H1 (cell line): ENCODE data around the gene SLC1A2. TPM values are rescaled to one million over a fixed set of nuclear protein-coding genes. Genes with fewer than 3 reads are reported as not detected.

ENCODE experiments used
- CTCF ChIA-PET: fragments of 300-600 bp; sonication (Branson Sonifier 250); formaldehyde crosslinking; loops from one replicate; lab custom pipeline; 2021; ENCODE audit not compliant: partially characterized antibody; lab: Charles Lee
- POLR2A ChIA-PET: fragments of 300-600 bp; sonication (Branson Sonifier 250); formaldehyde crosslinking; loops from one replicate; lab custom pipeline; 2021; ENCODE audit warnings: inconsistent platforms; ENCODE audit not compliant: partially characterized antibody; lab: Charles Lee
- DNase-seq, 2 experiments: peaks; one replicate each; pipeline versions ENCODE4 v3.0.0 to v3.0.0-alpha.2; 2010 to 2022; ENCODE audit warnings: low spot score in 2 of 2, low read depth in 1 of 2, mixed read lengths in 1 of 2
- FAIRE-seq: peaks from 2 replicates; lab custom pipeline; 2011; peaks lifted over from hg19 to GRCh38; lab: Jason Lieb, UNC
- H2AFZ ChIP-seq: 2 replicates; pipeline ENCODE4 v1.8.1; 2012; ENCODE audit warnings: low read length, inconsistent platforms
- H2AK5ac ChIP-seq: 2 replicates; pipeline ENCODE4 v1.6.1; 2013; ENCODE audit warnings: low read depth, low read length
- H2BK120ac ChIP-seq: replicated peaks from 2 replicates; pipeline ENCODE3; 2013; ENCODE audit warnings: low read depth, low read length, inconsistent platforms
- H2BK12ac ChIP-seq: 2 replicates; pipeline ENCODE4 v1.6.1; 2013; ENCODE audit warnings: low read depth, low read length
- H2BK15ac ChIP-seq: 2 replicates; pipeline ENCODE4 v1.6.1; 2013; ENCODE audit warnings: low read length
- H2BK20ac ChIP-seq: 2 replicates; pipeline ENCODE4 v1.6.1; 2013; ENCODE audit warnings: low read length
- H2BK5ac ChIP-seq: 2 replicates; pipeline ENCODE4 v1.6.1; 2013; ENCODE audit warnings: low read depth, low read length
- H3K14ac ChIP-seq: 2 replicates; pipeline ENCODE4 v1.6.1; 2013; ENCODE audit warnings: inconsistent platforms; ENCODE audit not compliant: insufficient read length
- H3K18ac ChIP-seq: 2 replicates; pipeline ENCODE4 v1.6.1; 2013; ENCODE audit warnings: low read length; ENCODE audit errors: extremely low read depth
- H3K23ac ChIP-seq: 2 replicates; pipeline ENCODE4 v1.6.1; 2013; ENCODE audit warnings: inconsistent platforms; ENCODE audit not compliant: insufficient read length
- H3K23me2 ChIP-seq: 2 replicates; pipeline ENCODE4 v1.6.1; 2013; ENCODE audit warnings: low read depth, low read length
- H3K27ac ChIP-seq: 2 replicates; pipeline ENCODE4 v1.6.1; 2011; ENCODE audit warnings: low read depth, low read length, inconsistent platforms
- H3K27me3 ChIP-seq, 4 experiments: replicated peaks in 1 of 4; 1 replicate in 1 of 4; 2 replicates in 3 of 4; pipeline versions ENCODE4 v1.6.1 to v1.8.1; 2011 to 2013; ENCODE audit warnings: low read length in 3 of 4, mild to moderate bottlenecking in 3 of 4, inconsistent platforms in 2 of 4, mixed read lengths in 2 of 4, moderate library complexity in 1 of 4; ENCODE audit not compliant: control insufficient read depth in 3 of 4, insufficient read depth in 3 of 4; ENCODE audit errors: extremely low read depth in 1 of 4
- H3K36me3 ChIP-seq, 4 experiments: 2 replicates each; pipeline versions ENCODE4 v1.6.1 to v1.8.1; 2011 to 2013; ENCODE audit warnings: mild to moderate bottlenecking in 4 of 4, low read length in 3 of 4, moderate library complexity in 2 of 4, control low read depth in 1 of 4, inconsistent platforms in 1 of 4; ENCODE audit not compliant: insufficient read depth in 4 of 4, control insufficient read depth in 2 of 4
- H3K4ac ChIP-seq: replicated peaks from 2 replicates; pipeline ENCODE3; 2013; ENCODE audit warnings: low read length, low read depth, mixed read lengths, inconsistent platforms; ENCODE audit not compliant: insufficient read length
- H3K4me1 ChIP-seq, 4 experiments: replicated peaks in 1 of 4; 1 replicate in 1 of 4; 2 replicates in 3 of 4; pipeline versions ENCODE4 v1.6.1 to v1.8.1; 2011 to 2013; ENCODE audit warnings: low read length in 3 of 4, inconsistent platforms in 2 of 4, mixed read lengths in 1 of 4; ENCODE audit not compliant: insufficient read depth in 4 of 4, control insufficient read depth in 3 of 4
- H3K4me2 ChIP-seq, 2 experiments: 2 replicates each; pipeline versions ENCODE4 v1.6.1 to v1.8.1; 2011 to 2013; ENCODE audit warnings: low read depth in 2 of 2, low read length in 2 of 2, control low read depth in 1 of 2, inconsistent platforms in 1 of 2, mild to moderate bottlenecking in 1 of 2; ENCODE audit not compliant: insufficient read depth in 1 of 2
- H3K4me3 ChIP-seq, 4 experiments: fragments of 200-600, 300-600 bp in 1 of 4; sonication (generic), shearing (Covaris generic), sonication (Bioruptor Twin) in 1 of 4; 2 replicates each; pipeline versions ENCODE4 v1.5.1 to v1.8.1; 2011 to 2016; ENCODE audit warnings: low read length in 4 of 4, low read depth in 3 of 4, control low read depth in 2 of 4, inconsistent platforms in 2 of 4, mild to moderate bottlenecking in 2 of 4, mixed read lengths in 1 of 4, moderate library complexity in 1 of 4; ENCODE audit not compliant: insufficient read depth in 2 of 4; ENCODE audit errors: extremely low read depth in 1 of 4
- H3K56ac ChIP-seq: replicated peaks from 2 replicates; pipeline ENCODE3; 2013; ENCODE audit warnings: low read depth, mild to moderate bottlenecking, mixed read lengths, low read length, inconsistent platforms; ENCODE audit not compliant: insufficient read length
- H3K79me1 ChIP-seq: 2 replicates; pipeline ENCODE4 v1.6.1; 2013; ENCODE audit warnings: low read depth, low read length, control low read depth
- H3K79me2 ChIP-seq, 2 experiments: 2 replicates each; pipeline versions ENCODE4 v1.6.1 to v1.8.1; 2012 to 2013; ENCODE audit warnings: low read length in 2 of 2, mild to moderate bottlenecking in 2 of 2, inconsistent platforms in 1 of 2; ENCODE audit not compliant: insufficient read depth in 2 of 2, control insufficient read depth in 1 of 2
- H3K9ac ChIP-seq, 4 experiments: replicated peaks in 1 of 4; 1 replicate in 1 of 4; 2 replicates in 3 of 4; pipeline versions ENCODE4 v1.6.1 to v1.8.1; 2011 to 2013; ENCODE audit warnings: low read depth in 3 of 4, low read length in 3 of 4, control low read depth in 2 of 4, mild to moderate bottlenecking in 2 of 4, moderate library complexity in 2 of 4, inconsistent platforms in 1 of 4; ENCODE audit errors: extremely low read depth in 1 of 4
- H3K9me3 ChIP-seq, 2 experiments: 2 replicates each; pipeline versions ENCODE4 v1.6.1 to v1.8.1; 2012 to 2013; ENCODE audit warnings: mild to moderate bottlenecking in 2 of 2, moderate library complexity in 2 of 2, control low read depth in 1 of 2, inconsistent platforms in 1 of 2, low read depth in 1 of 2, low read length in 1 of 2, mixed read lengths in 1 of 2; ENCODE audit not compliant: insufficient read depth in 2 of 2
- H4K20me1 ChIP-seq, 2 experiments: replicated peaks in 1 of 2; 2 replicates each; pipeline versions ENCODE3 to v1.8.1; 2011 to 2013; ENCODE audit warnings: inconsistent platforms in 2 of 2, low read length in 2 of 2, mild to moderate bottlenecking in 1 of 2; ENCODE audit not compliant: insufficient read depth in 2 of 2, control insufficient read depth in 1 of 2
- H4K5ac ChIP-seq: 2 replicates; pipeline ENCODE4 v1.6.1; 2013; ENCODE audit warnings: low read length, low read depth, mixed read lengths, inconsistent platforms; ENCODE audit not compliant: insufficient read length
- H4K8ac ChIP-seq: 2 replicates; pipeline ENCODE4 v1.8.0; 2013; ENCODE audit warnings: mild to moderate bottlenecking, moderate library complexity, low read length, inconsistent platforms; ENCODE audit not compliant: insufficient read depth; ENCODE audit errors: extremely low read depth
- H4K91ac ChIP-seq: replicated peaks from 2 replicates; pipeline ENCODE3; 2013; ENCODE audit warnings: low read length, mixed read lengths, inconsistent platforms; ENCODE audit not compliant: insufficient read length
- BACH1 ChIP-seq: IDR thresholded peaks from 2 replicates; pipeline ENCODE4 v1.6.1; 2012; ENCODE audit warnings: low read length, improper control_type of control experiment
- BRCA1 ChIP-seq: IDR thresholded peaks from 2 replicates; pipeline ENCODE4 v1.6.1; 2012; ENCODE audit warnings: low read depth, low read length, improper control_type of control experiment
- CEBPB ChIP-seq: IDR thresholded peaks from 2 replicates; pipeline ENCODE4 v1.6.1; 2012; ENCODE audit warnings: low read depth, low read length
- CHD1 ChIP-seq: IDR thresholded peaks from 2 replicates; pipeline ENCODE4 v1.6.1; 2012; ENCODE audit warnings: low read depth, low read length, improper control_type of control experiment
- CTBP2 ChIP-seq: IDR thresholded peaks from 2 replicates; pipeline ENCODE4 v1.7.0; 2011; ENCODE audit warnings: borderline replicate concordance, mild to moderate bottlenecking, moderate library complexity, mixed read lengths, low read length; ENCODE audit not compliant: insufficient read depth, insufficient read length
- POLR2AphosphoS5 ChIP-seq: IDR thresholded peaks from 2 replicates; pipeline ENCODE4 v1.6.1; 2011; ENCODE audit warnings: low read depth, low read length
- RAD21 ChIP-seq, 2 experiments: IDR thresholded peaks in 1 of 2; conservative IDR thresholded peaks in 1 of 2; 2 replicates each; pipeline ENCODE4 v1.6.1; 2011; ENCODE audit warnings: low read depth in 2 of 2, low read length in 2 of 2, improper control_type of control experiment in 1 of 2, inconsistent platforms in 1 of 2, mild to moderate bottlenecking in 1 of 2, moderate library complexity in 1 of 2
- RFX5 ChIP-seq: IDR thresholded peaks from 2 replicates; pipeline ENCODE4 v1.6.1; 2011; ENCODE audit warnings: low read depth, low read length, improper control_type of control experiment, borderline replicate concordance
- RXRA ChIP-seq: IDR thresholded peaks from 2 replicates; pipeline ENCODE4 v1.6.1; 2011; ENCODE audit warnings: low read depth, mild to moderate bottlenecking, low read length, moderate library complexity; ENCODE audit not compliant: insufficient read depth
- SIRT6 ChIP-seq: IDR thresholded peaks from one replicate; pipeline ENCODE4 v1.7.1; 2012; ENCODE audit warnings: low read length, inconsistent platforms
- YY1 ChIP-seq: IDR thresholded peaks from 2 replicates; pipeline ENCODE4 v1.6.1; 2011; ENCODE audit warnings: low read depth, mild to moderate bottlenecking, low read length
- WGBS, 2 experiments: shearing (Covaris generic) in 1 of 2; methylation state at CpG; one replicate each; pipeline versions ENCODE4 v1.1.6 to v1.1.7; 2013 to 2015; ENCODE audit warnings: low lambda C conversion rate in 2 of 2, mixed read lengths in 2 of 2, inconsistent platforms in 1 of 2, low coverage in 1 of 2, missing lambda C conversion rate in 1 of 2; ENCODE audit not compliant: insufficient replicate concordance in 2 of 2, insufficient coverage in 1 of 2, insufficient read length in 1 of 2; ENCODE audit errors: extremely low coverage in 1 of 2, missing lambda C conversion rate in 1 of 2; 5-methylcytosine and 5-hydroxymethylcytosine counted together
- polyA plus RNA-seq, 7 experiments: library from polyadenylated mRNA; depleted of rRNA in 3 of 7; stranded (reverse) in 5 of 7; unstranded in 2 of 7; fragments of >200 nt in 5 of 7; fragments of 200-250 nt in 2 of 7; gene quantifications; 1 replicate in 5 of 7; 2 replicates in 1 of 7; 4 replicates in 1 of 7; pipeline versions ENCODE4 v1.2.1 to v1.2.3, GENCODE V29; 2011 to 2013; ENCODE audit warnings: missing spikeins in 2 of 7, mixed read lengths in 2 of 7
- total RNA-seq: library from RNA; stranded (reverse); fragmentation: NEBNext Ultra II Directional; extraction: Animal tissue kit (Norgen Biotek cat#: 25700); gene quantifications from 2 replicates; pipeline ENCODE4 v1.2.1, GENCODE V29; 2021

The SLC1A2 gene
- total and polyA plus RNA-seq, 2 of the 8 experiments (the other 6 are each of a cell fraction or from before 2014, with no cell fraction given) = 0.57 to 1.2 TPM

- Histone ChIP-seq H4K91ac (no peak overlapping the region), H2BK5ac (no peak overlapping the region), H2BK12ac (no peak overlapping the region), H4K5ac (no peak overlapping the region), H4K20me1 (no peaks in the 10 kb centered on the region), H3K14ac (no peak overlapping the region), H2AFZ (no peak overlapping the region), H3K4me1 (peaks cover 0 to 4% (median 0%) of the 10 kb centered on the region in 4 experiments; a peak in 2 of 7 replicates), H3K4ac (no peak overlapping the region), H2BK15ac (no peak overlapping the region), H3K9ac (no peak overlapping the region), H3K79me2 (no peaks in the 10 kb centered on the region), H3K4me3 (no peak overlapping the region), H3K79me1 (no peaks in the 10 kb centered on the region), H3K9me3 (no peaks in the 10 kb centered on the region), H3K23ac (no peak overlapping the region), H4K8ac (no peak overlapping the region), H3K4me2 (no peak overlapping the region), H3K23me2 (no peaks in the 10 kb centered on the region), H3K27me3 (peaks cover 0 to 1% (median 0%) of the 10 kb centered on the region in 4 experiments; a peak in 1 of 7 replicates), H3K36me3 (no peaks in the 10 kb centered on the region), H3K18ac (no peak overlapping the region), H2AK5ac (no peak overlapping the region), H2BK120ac (no peak overlapping the region), H3K56ac (no peak overlapping the region), H2BK20ac (no peak overlapping the region), H3K27ac (no peak overlapping the region)
- POLR2A ChIA-PET = no interaction called here
- TF ChIP-seq CEBPB (no peak), CHD1 (no peak), RXRA (no peak), POLR2AphosphoS5 (no peak), RFX5 (no peak), CTBP2 (no peak), SIRT6 (no peak), YY1 (no peak), BRCA1 (no peak), RAD21 (IDR thresholded peaks at IDR 0.05 in 1 of 2, conservative IDR thresholded peaks at IDR 0.05 in 1 of 2; ENCODE audit: low read depth in 2 of 2, low read length in 2 of 2) (no peak), BACH1 (no peak)
- CTCF ChIA-PET = interaction anchor here (1.4 to 5.8 kb wide), 3 partner anchors 11 to 215 kb away, joined by 3 to 36 read pairs (median 4); no protein-coding TSS in a partner anchor
- FAIRE-seq (no peak), DNase-seq (no peak)
- 84% methylated on average over 4 of the region's 4 CpGs; no CpG with 5 or more reads in 1 of the 2 experiments for WGBS, 2 experiments
These were observed 125.7 kb downstream of the SLC1A2 start for GRCh38 chr11:35293699-35294098.
